Suprapubic skin (tissue), 3 donors: ENCODE measurements around the gene C16orf95.

Experiments used
- POLR2A ChIP-seq, 2 donors: fragments of 450-650 bp; IDR thresholded peaks; one replicate each; pipeline ENCODE4 v1.6.1; 2017; ENCODE audit warnings: antibody characterized with exemption in 2 of 2, mild to moderate bottlenecking in 2 of 2, moderate library complexity in 2 of 2
- TF ChIP-seq, protein P1 (sequence below), 2 donors: fragments of 200-600 bp in 1 of 2; fragments of 450-650 bp in 1 of 2; sonication (generic) in 1 of 2; IDR thresholded peaks; one replicate each; pipeline ENCODE4 v1.5.1; 2016 to 2019; ENCODE audit warnings: antibody characterized with exemption in 2 of 2, mild to moderate bottlenecking in 1 of 2, moderate library complexity in 1 of 2

DNA sequence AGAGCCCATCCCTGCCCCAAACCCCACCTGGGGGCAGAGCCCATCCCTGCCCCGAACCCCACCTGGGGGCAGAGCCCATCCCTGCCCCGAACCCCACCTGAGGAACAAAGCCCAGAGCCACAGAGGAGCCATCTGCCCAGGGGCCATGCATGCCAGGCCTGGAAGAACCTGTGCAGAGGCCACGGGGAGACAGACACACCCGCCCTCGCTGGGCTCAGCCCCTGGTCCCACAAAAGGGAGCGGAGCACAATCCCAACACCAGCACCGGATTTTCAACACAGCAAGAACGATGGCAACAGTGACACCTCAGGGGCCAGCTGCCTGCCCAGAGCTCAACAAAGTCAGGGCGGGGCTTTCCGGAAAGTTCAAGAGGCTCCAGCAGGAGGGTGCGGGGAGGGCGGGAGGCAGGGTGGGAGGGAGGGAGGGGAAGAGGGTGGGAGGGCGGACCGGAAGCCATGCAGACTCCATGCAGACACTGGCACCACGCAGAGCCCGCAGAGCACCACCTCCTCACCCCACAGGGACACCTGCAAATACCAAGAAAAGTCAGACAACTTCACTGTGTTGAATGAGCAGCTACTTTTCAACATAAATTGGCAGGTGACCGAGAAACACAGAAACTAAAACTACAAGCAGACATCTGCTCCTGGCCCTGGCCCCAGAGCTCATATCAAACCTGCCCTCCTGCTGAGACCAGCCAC lies 27.9 kb upstream of the C16orf95 start:
- TF ChIP-seq, protein P1, sequence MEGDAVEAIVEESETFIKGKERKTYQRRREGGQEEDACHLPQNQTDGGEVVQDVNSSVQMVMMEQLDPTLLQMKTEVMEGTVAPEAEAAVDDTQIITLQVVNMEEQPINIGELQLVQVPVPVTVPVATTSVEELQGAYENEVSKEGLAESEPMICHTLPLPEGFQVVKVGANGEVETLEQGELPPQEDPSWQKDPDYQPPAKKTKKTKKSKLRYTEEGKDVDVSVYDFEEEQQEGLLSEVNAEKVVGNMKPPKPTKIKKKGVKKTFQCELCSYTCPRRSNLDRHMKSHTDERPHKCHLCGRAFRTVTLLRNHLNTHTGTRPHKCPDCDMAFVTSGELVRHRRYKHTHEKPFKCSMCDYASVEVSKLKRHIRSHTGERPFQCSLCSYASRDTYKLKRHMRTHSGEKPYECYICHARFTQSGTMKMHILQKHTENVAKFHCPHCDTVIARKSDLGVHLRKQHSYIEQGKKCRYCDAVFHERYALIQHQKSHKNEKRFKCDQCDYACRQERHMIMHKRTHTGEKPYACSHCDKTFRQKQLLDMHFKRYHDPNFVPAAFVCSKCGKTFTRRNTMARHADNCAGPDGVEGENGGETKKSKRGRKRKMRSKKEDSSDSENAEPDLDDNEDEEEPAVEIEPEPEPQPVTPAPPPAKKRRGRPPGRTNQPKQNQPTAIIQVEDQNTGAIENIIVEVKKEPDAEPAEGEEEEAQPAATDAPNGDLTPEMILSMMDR (IDR thresholded peaks at IDR 0.05), result no peak
- TF ChIP-seq POLR2A (IDR thresholded peaks at IDR 0.05), result no peak
